ENCODE measurements around the gene MCTP1. TPM values are rescaled to one million over a fixed set of nuclear protein-coding genes. Genes with fewer than 3 reads are reported as not detected.

Gene MCTP1
- total RNA-seq, 2 experiments from 2014 or later, result not detected

DNA sequence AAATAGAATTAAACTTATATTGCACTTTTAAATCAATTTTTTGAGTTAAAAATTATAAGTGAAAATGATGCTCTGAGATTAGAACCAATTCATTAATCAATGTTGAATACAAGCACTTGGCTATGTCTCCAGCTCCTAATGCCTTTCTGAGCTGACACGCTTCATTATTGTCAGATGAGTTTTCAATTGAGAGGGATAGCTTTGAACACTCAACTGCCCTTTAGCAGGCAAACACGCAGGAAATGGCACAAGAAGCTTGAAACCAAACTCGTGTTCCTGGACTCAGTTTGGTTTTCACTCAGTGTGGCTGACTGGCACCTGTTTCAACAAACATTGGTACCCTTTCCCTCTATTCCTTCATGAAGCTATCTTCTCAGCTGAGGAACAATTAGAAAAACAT lies 109.8 kb downstream of the MCTP1 start:
- Histone ChIP-seq H3K27ac (ENCODE audit: low read depth, low read length, poor library complexity, severe bottlenecking) (no peak overlapping the region), H2AFZ (ENCODE audit: low read length) (no peak overlapping the region), H3K9me3 (ENCODE audit: low read length) (no peaks in the 10 kb centered on the region), H3K9me2 (ENCODE audit: insufficient read depth, low read length) (no peaks in the 10 kb centered on the region), H3K4me1 (ENCODE audit: insufficient read depth, low read length, poor library complexity, severe bottlenecking) (peaks cover 7% of the 10 kb centered on the region), H3K4me2 (ENCODE audit: low read length) (no peak overlapping the region), H4K20me1 (ENCODE audit: insufficient read depth, low read length) (no peaks in the 10 kb centered on the region), H3K36me3 (ENCODE audit: insufficient read depth, low read length) (no peaks in the 10 kb centered on the region), H3K79me2 (ENCODE audit: insufficient read depth, low read depth, low read length) (no peaks in the 10 kb centered on the region), H3K4me3 (ENCODE audit: low read depth, low read length, poor library complexity, severe bottlenecking) (no peak overlapping the region)
- no peak for DNase-seq (ENCODE audit: low spot score)
- ChIA-PET CTCF (ENCODE audit: unreplicated experiment) (no interaction called here), POLR2A (interaction anchor here (0.5 kb wide), 1 partner anchor 502 kb away, joined by 3 read pairs; no protein-coding TSS in a partner anchor)
- intact Hi-C loops (cut with micrococcal nuclease; ENCODE audit: unreplicated experiment), result no loop called here
- TF ChIP-seq, protein P1, sequence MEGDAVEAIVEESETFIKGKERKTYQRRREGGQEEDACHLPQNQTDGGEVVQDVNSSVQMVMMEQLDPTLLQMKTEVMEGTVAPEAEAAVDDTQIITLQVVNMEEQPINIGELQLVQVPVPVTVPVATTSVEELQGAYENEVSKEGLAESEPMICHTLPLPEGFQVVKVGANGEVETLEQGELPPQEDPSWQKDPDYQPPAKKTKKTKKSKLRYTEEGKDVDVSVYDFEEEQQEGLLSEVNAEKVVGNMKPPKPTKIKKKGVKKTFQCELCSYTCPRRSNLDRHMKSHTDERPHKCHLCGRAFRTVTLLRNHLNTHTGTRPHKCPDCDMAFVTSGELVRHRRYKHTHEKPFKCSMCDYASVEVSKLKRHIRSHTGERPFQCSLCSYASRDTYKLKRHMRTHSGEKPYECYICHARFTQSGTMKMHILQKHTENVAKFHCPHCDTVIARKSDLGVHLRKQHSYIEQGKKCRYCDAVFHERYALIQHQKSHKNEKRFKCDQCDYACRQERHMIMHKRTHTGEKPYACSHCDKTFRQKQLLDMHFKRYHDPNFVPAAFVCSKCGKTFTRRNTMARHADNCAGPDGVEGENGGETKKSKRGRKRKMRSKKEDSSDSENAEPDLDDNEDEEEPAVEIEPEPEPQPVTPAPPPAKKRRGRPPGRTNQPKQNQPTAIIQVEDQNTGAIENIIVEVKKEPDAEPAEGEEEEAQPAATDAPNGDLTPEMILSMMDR (conservative IDR thresholded peaks at IDR 0.05; ENCODE audit: low read length), result no peak
- no peak for TF ChIP-seq EZH2phosphoT487 (IDR thresholded peaks at IDR 0.05; ENCODE audit: borderline replicate concordance, low read depth, low read length)
- BruUV-seq (replicated peaks), result no TSS peak

DNA sequence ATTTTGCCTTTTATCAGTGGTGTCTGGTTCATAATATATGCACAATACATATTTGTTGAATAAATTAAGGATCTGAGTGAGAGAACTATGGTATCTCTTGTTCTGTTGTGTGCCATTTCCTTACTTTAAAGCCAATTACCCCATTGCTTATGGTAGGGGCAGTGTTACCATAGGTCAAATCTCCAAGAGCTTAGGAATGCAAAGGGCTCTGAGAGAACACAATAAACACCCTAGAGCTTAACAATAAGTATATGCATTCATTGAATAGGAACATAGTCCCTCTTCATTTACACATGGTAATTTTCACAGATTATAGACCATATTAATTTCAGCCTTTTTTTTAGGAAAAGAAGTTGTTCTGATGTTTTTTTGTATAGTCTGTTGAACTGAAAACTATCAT lies 112.2 kb downstream of the MCTP1 start:
- H4K20me1 ChIP-seq (ENCODE audit: insufficient read depth, low read length), result no peaks in the 10 kb centered on the region
- no peak overlapping the region for H3K27ac ChIP-seq (ENCODE audit: low read depth, low read length, poor library complexity, severe bottlenecking)
- no peak for TF ChIP-seq EZH2phosphoT487 (IDR thresholded peaks at IDR 0.05; ENCODE audit: borderline replicate concordance, low read depth, low read length)
- TF ChIP-seq, protein P1 (conservative IDR thresholded peaks at IDR 0.05; ENCODE audit: low read length), result no peak
- no peak for DNase-seq (ENCODE audit: low spot score)
- H3K4me1 ChIP-seq (ENCODE audit: insufficient read depth, low read length, poor library complexity, severe bottlenecking), result peaks cover 3% of the 10 kb centered on the region
- H3K9me3 ChIP-seq (ENCODE audit: low read length), result no peaks in the 10 kb centered on the region
- POLR2A ChIA-PET, result no interaction called here
- CTCF ChIA-PET (ENCODE audit: unreplicated experiment), result no interaction called here
- no peaks in the 10 kb centered on the region for H3K9me2 ChIP-seq (ENCODE audit: insufficient read depth, low read length)
- H3K4me3 ChIP-seq (ENCODE audit: low read depth, low read length, poor library complexity, severe bottlenecking), result no peak overlapping the region
- BruUV-seq (replicated peaks), result no TSS peak
- no peaks in the 10 kb centered on the region for H3K79me2 ChIP-seq (ENCODE audit: insufficient read depth, low read depth, low read length)
- H3K4me2 ChIP-seq (ENCODE audit: low read length), result no peak overlapping the region
- no peaks in the 10 kb centered on the region for H3K36me3 ChIP-seq (ENCODE audit: insufficient read depth, low read length)
- intact Hi-C loops (cut with micrococcal nuclease; ENCODE audit: unreplicated experiment), result no loop called here
- no peak overlapping the region for H2AFZ ChIP-seq (ENCODE audit: low read length)

DNA sequence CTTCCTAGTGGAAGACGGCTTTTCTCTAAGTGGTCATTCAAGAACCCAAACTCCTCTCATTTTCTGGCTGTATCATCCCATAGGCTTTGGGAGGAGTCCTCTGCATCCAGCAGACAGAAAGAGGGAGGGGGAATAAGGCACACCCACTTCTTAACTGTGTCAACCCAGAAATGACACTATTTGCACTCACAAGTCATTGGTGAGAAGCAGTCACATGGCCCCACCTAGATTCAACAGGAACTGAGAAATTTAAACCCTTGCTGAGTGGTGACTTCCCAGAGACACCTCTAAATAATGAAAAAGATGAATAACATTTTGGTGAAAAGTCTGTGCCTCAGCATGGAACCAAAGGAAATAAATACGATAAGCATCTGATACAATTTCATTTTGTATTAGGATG lies 120.0 kb downstream of the MCTP1 start:
- Histone ChIP-seq H3K36me3 (ENCODE audit: insufficient read depth, low read length) (no peaks in the 10 kb centered on the region), H3K27ac (ENCODE audit: low read depth, low read length, poor library complexity, severe bottlenecking) (no peak overlapping the region), H3K4me3 (ENCODE audit: low read depth, low read length, poor library complexity, severe bottlenecking) (no peak overlapping the region), H3K9me3 (ENCODE audit: low read length) (no peaks in the 10 kb centered on the region), H3K4me1 (ENCODE audit: insufficient read depth, low read length, poor library complexity, severe bottlenecking) (no peaks in the 10 kb centered on the region), H3K79me2 (ENCODE audit: insufficient read depth, low read depth, low read length) (no peaks in the 10 kb centered on the region), H4K20me1 (ENCODE audit: insufficient read depth, low read length) (no peaks in the 10 kb centered on the region), H3K9me2 (ENCODE audit: insufficient read depth, low read length) (no peaks in the 10 kb centered on the region), H2AFZ (ENCODE audit: low read length) (no peak overlapping the region), H3K4me2 (ENCODE audit: low read length) (no peak overlapping the region)
- BruUV-seq (replicated peaks), result no TSS peak
- CTCF ChIA-PET (ENCODE audit: unreplicated experiment), result no interaction called here
- TF ChIP-seq, protein P1 (conservative IDR thresholded peaks at IDR 0.05; ENCODE audit: low read length), result no peak
- TF ChIP-seq EZH2phosphoT487 (IDR thresholded peaks at IDR 0.05; ENCODE audit: borderline replicate concordance, low read depth, low read length), result no peak
- no peak for DNase-seq (ENCODE audit: low spot score)
- intact Hi-C loops (cut with micrococcal nuclease; ENCODE audit: unreplicated experiment), result no loop called here
- POLR2A ChIA-PET, result no interaction called here
